Measurements from ENCODE around the gene ATP2C1.

- no peak for TF ChIP-seq CTCF (IDR thresholded peaks at IDR 0.05; ENCODE audit: low read depth, low read length)
- TF ChIP-seq POLR2A (IDR thresholded peaks at IDR 0.05; ENCODE audit: extremely low read depth, insufficient read length) = no peak
These were observed 39.5 kb upstream of the ATP2C1 start for GRCh38 chr3:130854208-130854864.

Data from NB4 (cell line).